Tibial nerve (tissue), 3 donors: Measurements from ENCODE around the gene FNDC3A.

ENCODE experiments used
- POLR2A ChIP-seq, 2 donors: fragments of 450-650 bp; IDR thresholded peaks; one replicate each; pipeline ENCODE4 v1.6.1; 2017; ENCODE audit warnings: antibody characterized with exemption in 2 of 2, mild to moderate bottlenecking in 2 of 2, moderate library complexity in 2 of 2
- TF ChIP-seq, protein P1 (sequence below), 5 experiments: fragments of 200-600 bp in 3 of 5; fragments of 450-650 bp in 2 of 5; sonication (generic) in 3 of 5; IDR thresholded peaks; one replicate each; pipeline ENCODE4 v1.5.1; 2016 to 2019; ENCODE audit warnings: antibody characterized with exemption in 5 of 5, mild to moderate bottlenecking in 3 of 5, moderate library complexity in 2 of 5

DNA sequence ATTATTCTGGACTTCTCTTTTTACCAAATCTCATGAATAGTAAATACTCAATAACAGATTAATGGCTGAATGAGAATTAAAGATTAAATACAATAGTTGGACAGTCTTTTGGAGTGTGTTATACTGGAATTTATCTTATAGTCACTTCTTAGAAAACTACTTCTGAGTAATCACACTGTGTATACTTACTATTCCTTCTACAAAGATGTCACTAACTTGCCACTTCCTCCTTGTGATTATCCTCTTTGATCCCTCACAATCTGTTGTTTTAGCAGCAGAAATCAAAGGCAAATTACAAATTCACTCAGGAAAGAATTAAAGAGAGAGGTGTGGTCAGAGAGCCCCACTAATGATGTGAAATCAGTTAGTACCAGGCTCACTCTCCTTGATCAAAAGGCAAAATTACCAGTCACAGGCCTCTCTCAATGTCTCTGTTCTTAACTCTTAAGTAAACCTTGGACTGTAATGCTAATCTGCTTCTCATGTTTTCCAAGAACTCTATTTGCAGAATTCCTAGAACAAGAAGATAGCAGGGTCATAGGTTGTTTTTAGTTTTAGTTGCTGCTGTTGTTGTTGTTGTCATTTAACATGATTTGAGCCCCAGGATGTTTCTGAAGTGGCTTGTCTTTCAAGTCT, 37.3 kb upstream of the FNDC3A start:
- TF ChIP-seq, protein P1, sequence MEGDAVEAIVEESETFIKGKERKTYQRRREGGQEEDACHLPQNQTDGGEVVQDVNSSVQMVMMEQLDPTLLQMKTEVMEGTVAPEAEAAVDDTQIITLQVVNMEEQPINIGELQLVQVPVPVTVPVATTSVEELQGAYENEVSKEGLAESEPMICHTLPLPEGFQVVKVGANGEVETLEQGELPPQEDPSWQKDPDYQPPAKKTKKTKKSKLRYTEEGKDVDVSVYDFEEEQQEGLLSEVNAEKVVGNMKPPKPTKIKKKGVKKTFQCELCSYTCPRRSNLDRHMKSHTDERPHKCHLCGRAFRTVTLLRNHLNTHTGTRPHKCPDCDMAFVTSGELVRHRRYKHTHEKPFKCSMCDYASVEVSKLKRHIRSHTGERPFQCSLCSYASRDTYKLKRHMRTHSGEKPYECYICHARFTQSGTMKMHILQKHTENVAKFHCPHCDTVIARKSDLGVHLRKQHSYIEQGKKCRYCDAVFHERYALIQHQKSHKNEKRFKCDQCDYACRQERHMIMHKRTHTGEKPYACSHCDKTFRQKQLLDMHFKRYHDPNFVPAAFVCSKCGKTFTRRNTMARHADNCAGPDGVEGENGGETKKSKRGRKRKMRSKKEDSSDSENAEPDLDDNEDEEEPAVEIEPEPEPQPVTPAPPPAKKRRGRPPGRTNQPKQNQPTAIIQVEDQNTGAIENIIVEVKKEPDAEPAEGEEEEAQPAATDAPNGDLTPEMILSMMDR (IDR thresholded peaks at IDR 0.05), result no peak
- no peak for TF ChIP-seq POLR2A (IDR thresholded peaks at IDR 0.05)
